Activated T-cell treated with anti-CD3 and anti-CD28 coated beads, Interleukin-2, amount 50 U/mL, for 72 hours (primary cell): ENCODE data around the gene CUTC. TPM values are rescaled to one million over a fixed set of nuclear protein-coding genes. Genes with fewer than 3 reads are reported as not detected.

ENCODE experiments used
- ATAC-seq, 2 donors: fragments of 150-1000 bp; cut with Tn5 transposase; replicated peaks in 1 of 2; 2 replicates each; pipeline ENCODE4 v1.10.0; 2021; ENCODE audit warnings: moderate library complexity in 2 of 2, mild to moderate bottlenecking in 1 of 2
- DNase-seq, 2 donors: peaks; one replicate each; pipeline ENCODE4 v3.0.0; 2021 to 2022; ENCODE audit warnings: mixed read lengths in 1 of 2
- H3K27ac Mint-ChIP-seq: one replicate; pipeline ENCODE4 v1.8.0; 2022; ENCODE audit warnings: mild to moderate bottlenecking, moderate library complexity, mixed read lengths
- H3K27me3 Mint-ChIP-seq: one replicate; pipeline ENCODE4 v1.8.0; 2022; ENCODE audit warnings: low read depth, mixed read lengths
- H3K36me3 Mint-ChIP-seq, 2 donors: one replicate each; pipeline ENCODE4 v1.8.0; 2022; ENCODE audit warnings: mixed read lengths in 2 of 2, mild to moderate bottlenecking in 1 of 2; ENCODE audit not compliant: insufficient read depth in 2 of 2
- H3K4me1 Mint-ChIP-seq: one replicate; pipeline ENCODE4 v1.8.0; 2022; ENCODE audit warnings: low read depth, mixed read lengths
- H3K4me3 Mint-ChIP-seq, 2 donors: one replicate each; pipeline ENCODE4 v1.8.0; 2022; ENCODE audit warnings: mild to moderate bottlenecking in 2 of 2, mixed read lengths in 2 of 2, moderate library complexity in 2 of 2
- H3K9me3 Mint-ChIP-seq, 2 donors: one replicate each; pipeline ENCODE4 v1.8.0; 2022; ENCODE audit warnings: mixed read lengths in 2 of 2
- total RNA-seq, 2 donors: library from RNA; stranded (reverse); gene quantifications; one replicate each; pipeline ENCODE4 v1.2.3, GENCODE V29; 2022

CUTC gene
- total RNA-seq, 2 donors from 2014 or later, result 23.8 to 29.4 TPM

DNA sequence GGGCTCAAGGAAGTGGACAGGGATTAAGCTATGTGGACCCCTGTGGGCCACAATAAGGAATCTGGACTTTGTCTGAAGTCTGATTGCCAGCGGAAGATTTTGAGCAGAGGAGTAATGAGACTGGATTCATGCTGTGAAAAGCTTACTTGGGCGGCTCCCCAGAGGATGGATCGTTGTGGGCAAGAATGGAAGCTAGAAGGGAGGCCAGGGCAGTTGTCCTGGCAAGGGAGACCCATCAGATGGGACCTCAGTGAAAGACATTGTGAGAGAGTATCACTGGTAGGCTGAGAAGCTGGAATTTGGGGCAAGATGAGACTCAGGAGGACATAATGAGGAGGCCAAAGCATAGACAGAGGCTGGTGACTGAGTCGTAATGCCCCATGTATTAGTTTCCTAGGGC, 66.0 kb downstream of the CUTC start:
- H3K27me3 Mint-ChIP-seq, result no peaks in the 10 kb centered on the region
- no peak overlapping the region for H3K27ac Mint-ChIP-seq
- H3K36me3 Mint-ChIP-seq, result no peaks in the 10 kb centered on the region
- DNase-seq (no peak), ATAC-seq (no peak)
- H3K9me3 Mint-ChIP-seq, result no peaks in the 10 kb centered on the region
- no peaks in the 10 kb centered on the region for H3K4me1 Mint-ChIP-seq
- H3K4me3 Mint-ChIP-seq, result no peak overlapping the region

GRCh38 chr10:99798920-99799319, 66.9 kb downstream of the CUTC start:
- Mint-ChIP-seq H3K27me3 (no peaks in the 10 kb centered on the region), H3K4me3 (no peak overlapping the region), H3K27ac (no peak overlapping the region), H3K9me3 (no peaks in the 10 kb centered on the region), H3K4me1 (no peaks in the 10 kb centered on the region), H3K36me3 (no peaks in the 10 kb centered on the region)
- DNase-seq (no peak), ATAC-seq (no peak)

- ATAC-seq (no peak), DNase-seq (no peak)
- Mint-ChIP-seq H3K27ac (no peak overlapping the region), H3K4me1 (no peaks in the 10 kb centered on the region), H3K4me3 (no peak overlapping the region), H3K27me3 (no peaks in the 10 kb centered on the region), H3K36me3 (no peaks in the 10 kb centered on the region), H3K9me3 (no peaks in the 10 kb centered on the region)
Measured at GRCh38 chr10:99799613-99800012, 67.6 kb downstream of the CUTC start.

DNA sequence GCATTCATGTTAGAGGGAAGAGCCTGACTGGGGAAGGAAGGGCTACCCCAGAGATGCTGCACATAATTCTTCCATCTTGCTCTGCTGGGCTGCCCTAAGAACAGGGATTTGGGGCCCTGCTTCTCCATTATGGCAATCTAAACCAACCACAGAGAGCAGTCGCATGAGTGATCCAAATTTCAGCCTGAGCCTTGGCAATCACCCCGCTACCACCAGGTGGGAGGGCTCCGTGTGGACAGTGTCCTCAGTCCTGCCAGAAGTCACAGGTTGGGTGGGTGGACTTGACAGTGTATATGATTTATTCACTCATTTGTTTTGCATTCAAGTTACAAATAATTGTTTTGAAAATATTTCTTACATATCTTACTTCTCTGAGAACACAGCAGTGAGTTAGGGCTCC, 72.4 kb downstream of the CUTC start:
- H3K36me3 Mint-ChIP-seq, result no peaks in the 10 kb centered on the region
- no peak overlapping the region for H3K4me3 Mint-ChIP-seq
- ATAC-seq, result no peak
- no peak overlapping the region for H3K27ac Mint-ChIP-seq
- no peaks in the 10 kb centered on the region for H3K9me3 Mint-ChIP-seq
- no peak for DNase-seq
- H3K4me1 Mint-ChIP-seq, result no peaks in the 10 kb centered on the region
- no peaks in the 10 kb centered on the region for H3K27me3 Mint-ChIP-seq

DNA sequence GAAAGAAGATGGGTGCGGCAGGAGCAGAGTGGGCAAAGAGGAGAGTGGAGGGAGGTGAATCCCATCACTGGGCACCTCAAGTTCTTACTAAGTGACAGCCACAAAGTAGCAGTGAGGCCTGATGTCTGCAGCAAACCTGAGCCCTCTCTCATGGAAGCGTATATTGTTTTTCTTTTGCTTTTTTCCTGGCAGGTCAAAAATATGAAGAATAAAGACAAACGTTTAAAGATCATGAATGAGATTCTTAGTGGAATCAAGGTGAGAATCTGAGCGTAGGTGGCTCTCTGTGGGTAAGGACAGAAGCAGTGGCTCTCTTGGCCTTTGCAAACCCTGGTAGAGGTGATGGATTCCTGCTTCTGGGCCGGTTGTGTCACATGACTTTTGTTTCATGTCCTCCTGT, 73.2 kb downstream of the CUTC start:
- no peaks in the 10 kb centered on the region for H3K36me3 Mint-ChIP-seq
- no peak overlapping the region for H3K4me3 Mint-ChIP-seq
- no peak for ATAC-seq
- H3K27ac Mint-ChIP-seq, result no peak overlapping the region
- H3K4me1 Mint-ChIP-seq, result no peaks in the 10 kb centered on the region
- H3K27me3 Mint-ChIP-seq, result no peaks in the 10 kb centered on the region
- DNase-seq, result no peak
- no peaks in the 10 kb centered on the region for H3K9me3 Mint-ChIP-seq

Other genes with a start within 250 kb of the CUTC start
- gene NKX2-3, start 199.3 kb upstream of the CUTC start, total RNA-seq, result not detected
- gene SLC25A28, start 111.8 kb upstream of the CUTC start, total RNA-seq, result 10 to 100 TPM; 86.2 to 98.9 TPM
- gene ENTPD7, start 72.7 kb upstream of the CUTC start, total RNA-seq, result 1 to 10 TPM; 3.9 to 4.1 TPM
- gene COX15, start 107 bp upstream of the CUTC start, total RNA-seq, result 10 to 100 TPM; 33.4 to 38.2 TPM
- 1 to 10 TPM; 1.3 to 1.5 TPM for gene ABCC2, start 50.4 kb downstream of the CUTC start, total RNA-seq